ENCODE results near the gene SELENOO. TPM values are rescaled to one million over a fixed set of nuclear protein-coding genes. Genes with fewer than 3 reads are reported as not detected.

Gene SELENOO
- total RNA-seq, 1 experiment from 2014 or later = 19.0 TPM

DNA sequence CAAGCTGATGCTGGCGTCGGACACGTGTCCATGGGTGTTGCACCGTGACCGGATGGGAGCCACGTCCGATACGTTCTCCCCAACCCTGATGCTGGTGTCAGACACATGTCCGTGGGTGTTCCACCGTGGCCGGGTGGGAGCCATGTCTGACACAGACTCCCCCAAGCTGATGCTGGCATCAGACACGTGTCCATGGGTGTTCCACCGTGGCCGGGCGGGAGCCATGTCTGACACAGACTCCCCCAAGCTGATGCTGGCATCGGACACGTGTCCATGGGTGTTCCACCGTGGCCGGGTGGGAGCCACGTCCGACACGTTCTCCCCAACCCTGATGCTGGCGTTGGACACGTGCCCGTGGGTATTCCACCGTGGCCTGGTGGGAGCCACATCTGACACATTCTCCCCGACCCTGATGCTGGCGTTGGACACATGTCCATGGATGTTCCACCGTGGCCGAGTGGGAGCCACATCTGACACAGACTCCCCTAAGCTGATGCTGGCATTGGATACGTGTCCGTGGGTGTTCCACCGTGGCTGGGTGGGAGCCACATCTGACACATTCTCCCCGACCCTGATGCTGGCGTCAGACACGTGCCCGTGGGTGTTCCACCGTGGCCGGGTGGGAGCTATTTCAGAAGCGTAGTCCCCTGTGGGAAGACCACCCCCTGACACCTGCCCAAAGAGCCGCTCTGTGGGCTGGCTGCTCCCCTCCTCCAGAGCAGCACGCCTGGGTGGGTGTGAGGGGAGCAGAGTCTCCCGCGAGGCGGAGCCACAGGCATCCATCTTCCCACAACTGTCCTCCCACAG lies 20.0 kb downstream of the SELENOO start:
- no CpG with 5 or more reads among the region's 45 CpGs for WGBS (ENCODE audit: extremely low coverage, insufficient read length, low lambda C conversion rate)

More for the DNA sequence above, 20.0 kb downstream of the SELENOO start:
- H2AFZ ChIP-seq (ENCODE audit: low read length) = no peak overlapping the region
- H3K9me3 ChIP-seq (ENCODE audit: control insufficient read depth, low read depth, low read length) = no peaks in the 10 kb centered on the region
- no peak overlapping the region for H4K91ac ChIP-seq (ENCODE audit: insufficient read length, low read depth, low read length)
- H2AK5ac ChIP-seq (ENCODE audit: insufficient read length, low read length) = no peak overlapping the region
- no peak overlapping the region for H2BK12ac ChIP-seq (ENCODE audit: insufficient read length, low read depth, low read length)
- no peak overlapping the region for H4K5ac ChIP-seq (ENCODE audit: insufficient read length, low read depth, low read length)
- H3K27me3 ChIP-seq (ENCODE audit: insufficient read depth, low read length) = no peaks in the 10 kb centered on the region
- H3K4me1 Mint-ChIP-seq = peaks cover 5 to 9% of the 10 kb centered on the region in 2 experiments
- no peak overlapping the region for H2BK120ac ChIP-seq (ENCODE audit: low read depth, low read length, poor library complexity, severe bottlenecking)
- no peak overlapping the region for H3K27ac Mint-ChIP-seq
- DNase-seq = no peak
- no peak overlapping the region for H3K9ac ChIP-seq (ENCODE audit: extremely low read depth, insufficient read length, low read length)
- no peak overlapping the region for H3T11ph ChIP-seq (ENCODE audit: low read length)
- H3K18ac ChIP-seq (ENCODE audit: insufficient read length, low read depth, low read length) = no peak overlapping the region
- no peaks in the 10 kb centered on the region for H3K4me1 ChIP-seq (ENCODE audit: insufficient read depth, low read length)
- no peak overlapping the region for H3K56ac ChIP-seq (ENCODE audit: insufficient read length, low read depth, low read length)
- H3K4me3 Mint-ChIP-seq = no peak overlapping the region
- no peaks in the 10 kb centered on the region for H3K23me2 ChIP-seq (ENCODE audit: insufficient read length, low read depth, low read length, poor library complexity, severe bottlenecking)
- no peak overlapping the region for H3K27ac ChIP-seq (ENCODE audit: insufficient read length, low read depth, low read length)
- peaks cover 3% of the 10 kb centered on the region for H4K20me1 ChIP-seq (ENCODE audit: control insufficient read depth, insufficient read depth, insufficient read length)
- H3K4me2 ChIP-seq (ENCODE audit: insufficient read depth, insufficient read length, low read length) = no peak overlapping the region
- no peak overlapping the region for H2BK20ac ChIP-seq (ENCODE audit: low read depth, low read length, poor library complexity, severe bottlenecking)
- H2BK5ac ChIP-seq (ENCODE audit: insufficient read length, low read length) = no peak overlapping the region
- no peak overlapping the region for H2BK15ac ChIP-seq (ENCODE audit: low read depth, low read length)
- H3K4ac ChIP-seq (ENCODE audit: low read depth, low read length) = no peak overlapping the region
- no peaks in the 10 kb centered on the region for H3K27me3 Mint-ChIP-seq (ENCODE audit: low read depth)
- no peak overlapping the region for H4K8ac ChIP-seq (replicated peaks; ENCODE audit: insufficient read length, low read depth, low read length)
- H3K36me3 Mint-ChIP-seq (ENCODE audit: insufficient read depth in 1 of 3, low read depth in 3 of 3) = peaks cover 22 to 75% (median 62%) of the 10 kb centered on the region in 3 experiments
- no peaks in the 10 kb centered on the region for H3K79me1 ChIP-seq (ENCODE audit: insufficient read depth, low read depth, low read length, poor library complexity, severe bottlenecking)
- no peak overlapping the region for H3K14ac ChIP-seq (ENCODE audit: insufficient read depth, low read length)
- no peak overlapping the region for H3K23ac ChIP-seq (ENCODE audit: insufficient read length, low read depth, low read length)
- H3K79me2 ChIP-seq (ENCODE audit: insufficient read depth, low read length) = no peaks in the 10 kb centered on the region
- no peaks in the 10 kb centered on the region for H3K9me3 Mint-ChIP-seq
- TF ChIP-seq, protein P1, sequence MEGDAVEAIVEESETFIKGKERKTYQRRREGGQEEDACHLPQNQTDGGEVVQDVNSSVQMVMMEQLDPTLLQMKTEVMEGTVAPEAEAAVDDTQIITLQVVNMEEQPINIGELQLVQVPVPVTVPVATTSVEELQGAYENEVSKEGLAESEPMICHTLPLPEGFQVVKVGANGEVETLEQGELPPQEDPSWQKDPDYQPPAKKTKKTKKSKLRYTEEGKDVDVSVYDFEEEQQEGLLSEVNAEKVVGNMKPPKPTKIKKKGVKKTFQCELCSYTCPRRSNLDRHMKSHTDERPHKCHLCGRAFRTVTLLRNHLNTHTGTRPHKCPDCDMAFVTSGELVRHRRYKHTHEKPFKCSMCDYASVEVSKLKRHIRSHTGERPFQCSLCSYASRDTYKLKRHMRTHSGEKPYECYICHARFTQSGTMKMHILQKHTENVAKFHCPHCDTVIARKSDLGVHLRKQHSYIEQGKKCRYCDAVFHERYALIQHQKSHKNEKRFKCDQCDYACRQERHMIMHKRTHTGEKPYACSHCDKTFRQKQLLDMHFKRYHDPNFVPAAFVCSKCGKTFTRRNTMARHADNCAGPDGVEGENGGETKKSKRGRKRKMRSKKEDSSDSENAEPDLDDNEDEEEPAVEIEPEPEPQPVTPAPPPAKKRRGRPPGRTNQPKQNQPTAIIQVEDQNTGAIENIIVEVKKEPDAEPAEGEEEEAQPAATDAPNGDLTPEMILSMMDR (conservative IDR thresholded peaks at IDR 0.05) = no peak

All from H9 (cell line).